AG09309 (cell line): ENCODE data around the gene PLEKHA5.
A peak's percentile ranks its signal among the peaks of the same experiment; 100 is the strongest.

ENCODE experiments used
- DNase-seq: peaks from one replicate; pipeline ENCODE4 v3.0.0-alpha.2; 2010; ENCODE audit warnings: low read depth
- H3K4me3 ChIP-seq: 2 replicates; pipeline ENCODE4 v1.5.1; 2011; ENCODE audit warnings: mild to moderate bottlenecking, low read depth, low read length, moderate library complexity; ENCODE audit not compliant: control insufficient read depth
- TF ChIP-seq, protein P1 (sequence below): IDR thresholded peaks from 2 replicates; pipeline ENCODE4 v1.5.1; 2011; ENCODE audit warnings: mild to moderate bottlenecking, low read depth, low read length, inconsistent platforms; ENCODE audit not compliant: insufficient read depth, control insufficient read depth; ENCODE audit errors: missing control alignments

PLEKHA5 gene

DNA sequence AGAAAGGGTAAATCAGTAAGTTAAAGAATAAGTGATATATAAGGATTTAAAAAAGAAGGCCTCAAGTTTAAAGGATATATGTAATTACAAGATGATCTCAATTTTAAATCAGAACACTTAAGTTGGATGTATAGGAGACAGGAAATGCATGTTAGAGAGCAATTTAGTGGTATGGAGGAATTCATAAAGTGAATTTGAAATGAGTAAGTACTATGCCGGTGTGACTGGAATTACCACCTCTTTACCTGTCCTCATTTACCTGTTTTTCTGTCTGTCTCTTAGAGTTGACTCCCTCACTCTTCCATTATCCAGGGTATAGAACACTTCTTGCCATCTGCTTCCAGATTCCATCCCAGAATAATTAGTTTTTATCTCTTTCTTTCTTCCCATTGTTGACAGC lies 73.5 kb downstream of the PLEKHA5 start:
- no peak for DNase-seq
- H3K4me3 ChIP-seq: no peak overlapping the region
- TF ChIP-seq, protein P1, sequence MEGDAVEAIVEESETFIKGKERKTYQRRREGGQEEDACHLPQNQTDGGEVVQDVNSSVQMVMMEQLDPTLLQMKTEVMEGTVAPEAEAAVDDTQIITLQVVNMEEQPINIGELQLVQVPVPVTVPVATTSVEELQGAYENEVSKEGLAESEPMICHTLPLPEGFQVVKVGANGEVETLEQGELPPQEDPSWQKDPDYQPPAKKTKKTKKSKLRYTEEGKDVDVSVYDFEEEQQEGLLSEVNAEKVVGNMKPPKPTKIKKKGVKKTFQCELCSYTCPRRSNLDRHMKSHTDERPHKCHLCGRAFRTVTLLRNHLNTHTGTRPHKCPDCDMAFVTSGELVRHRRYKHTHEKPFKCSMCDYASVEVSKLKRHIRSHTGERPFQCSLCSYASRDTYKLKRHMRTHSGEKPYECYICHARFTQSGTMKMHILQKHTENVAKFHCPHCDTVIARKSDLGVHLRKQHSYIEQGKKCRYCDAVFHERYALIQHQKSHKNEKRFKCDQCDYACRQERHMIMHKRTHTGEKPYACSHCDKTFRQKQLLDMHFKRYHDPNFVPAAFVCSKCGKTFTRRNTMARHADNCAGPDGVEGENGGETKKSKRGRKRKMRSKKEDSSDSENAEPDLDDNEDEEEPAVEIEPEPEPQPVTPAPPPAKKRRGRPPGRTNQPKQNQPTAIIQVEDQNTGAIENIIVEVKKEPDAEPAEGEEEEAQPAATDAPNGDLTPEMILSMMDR: no peak

DNA sequence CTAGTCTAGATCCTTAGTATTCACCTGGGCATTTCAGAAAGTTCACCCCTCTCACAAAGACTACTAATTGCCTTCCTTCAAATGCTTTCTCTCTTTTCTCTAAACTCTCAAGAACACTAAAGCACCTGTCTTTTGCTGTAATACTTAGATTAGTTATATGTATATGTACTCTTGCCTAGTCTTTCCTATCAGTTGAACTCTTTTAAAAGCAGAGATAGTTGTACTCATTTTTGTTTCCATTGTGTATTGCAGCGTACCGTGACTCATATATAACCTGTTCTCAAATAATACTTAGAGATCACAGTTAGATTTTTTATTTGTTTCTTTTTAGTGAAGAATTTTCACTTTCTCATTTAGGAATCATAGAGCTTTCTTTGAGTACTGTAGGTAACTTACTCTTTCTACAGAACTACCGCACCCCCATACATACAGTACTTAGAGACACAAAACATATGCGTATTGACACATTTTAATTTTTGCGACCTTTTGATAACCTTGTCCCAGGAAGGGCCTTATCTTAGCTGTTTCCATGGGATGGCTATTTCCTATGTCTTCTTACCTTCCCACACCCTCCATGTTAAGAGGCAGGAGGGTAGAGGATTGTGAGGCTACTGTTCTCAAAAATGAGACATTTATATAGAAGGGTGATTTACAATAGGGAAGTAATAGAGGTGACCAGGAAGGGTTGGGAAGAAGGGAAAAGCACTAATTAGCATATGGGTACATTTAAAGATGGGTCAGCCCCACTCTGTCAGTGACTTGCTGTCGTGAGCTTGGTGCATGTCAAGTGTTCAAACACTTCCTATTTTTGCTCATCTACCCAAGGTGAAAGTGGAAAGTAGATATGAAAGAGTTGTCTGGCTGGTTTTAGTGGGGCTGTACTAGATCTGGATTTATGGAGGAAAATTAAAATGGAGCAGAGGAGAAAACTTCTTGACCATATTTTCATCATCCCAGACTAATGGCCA lies 74.3 kb downstream of the PLEKHA5 start:
- DNase-seq: no peak
- H3K4me3 ChIP-seq: no peak overlapping the region
- TF ChIP-seq, protein P1: no peak

DNA sequence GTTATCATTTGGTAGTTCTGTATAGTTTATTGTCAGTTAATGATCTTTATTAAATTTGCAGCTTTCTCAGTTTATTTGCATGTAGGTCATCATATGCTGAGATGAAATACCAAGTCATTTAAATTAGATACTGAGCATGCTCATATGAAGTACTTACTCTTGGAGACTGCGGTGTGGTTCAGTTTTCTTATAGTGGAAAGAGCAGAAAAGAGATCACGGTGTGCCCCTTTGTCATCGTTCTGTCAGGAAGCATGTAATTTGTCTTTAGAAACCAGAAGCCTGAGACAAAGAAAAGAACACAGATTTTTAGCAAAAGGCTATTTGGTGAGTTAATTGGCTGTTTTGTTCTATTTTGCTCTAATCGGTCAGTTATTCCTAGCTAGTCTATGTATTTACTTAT lies 75.6 kb downstream of the PLEKHA5 start:
- DNase-seq: no peak
- TF ChIP-seq, protein P1: no peak
- H3K4me3 ChIP-seq: peak overlapping the region; percentile 4; the same call in 1 of the 2 replicates

DNA sequence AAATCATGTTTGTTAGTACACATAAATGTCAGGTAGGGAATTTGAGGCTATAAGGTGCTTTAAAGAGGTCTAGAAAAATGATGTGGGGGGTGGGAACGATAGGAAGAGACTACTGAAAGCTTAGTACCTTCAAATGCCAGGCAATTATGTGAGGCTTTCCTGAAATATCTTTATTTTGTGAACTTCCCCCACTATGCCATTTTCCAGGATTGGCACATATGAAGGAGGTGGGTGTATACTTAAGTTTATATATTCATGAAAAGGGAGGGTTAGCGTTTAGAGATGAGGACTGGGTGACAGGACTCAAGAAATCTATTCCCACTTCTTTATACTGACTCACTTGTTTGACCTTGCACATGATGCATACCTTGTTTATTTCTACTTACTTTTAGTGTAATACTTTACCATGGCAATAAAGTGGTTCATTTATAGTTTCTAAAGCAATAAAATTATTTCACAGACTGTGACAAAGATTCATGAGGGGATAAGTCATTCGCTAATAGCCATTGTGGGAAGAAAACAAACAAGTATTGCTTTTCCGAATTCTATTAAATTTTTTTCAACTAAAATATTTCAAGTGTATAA lies 77.1 kb downstream of the PLEKHA5 start:
- DNase-seq: no peak
- TF ChIP-seq, protein P1: no peak
- H3K4me3 ChIP-seq: no peak overlapping the region

DNA sequence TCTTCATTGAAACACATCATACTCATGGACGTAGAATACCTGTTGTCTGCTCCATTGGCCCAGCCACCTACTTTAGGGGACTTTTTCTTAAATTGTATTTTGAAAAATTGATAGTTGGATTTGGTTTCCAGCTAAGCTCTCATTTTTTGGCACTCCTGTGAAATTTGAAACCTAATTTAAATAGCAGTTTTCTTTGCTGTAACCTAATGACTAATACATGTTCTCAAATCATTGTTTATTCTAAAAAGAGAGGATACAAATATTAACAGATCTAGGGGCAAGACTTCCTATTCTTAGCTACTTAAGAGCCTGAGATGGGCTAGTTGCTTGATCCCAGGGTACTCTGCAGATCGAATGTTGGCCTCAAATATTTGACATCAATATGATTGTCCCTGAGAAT lies 78.9 kb downstream of the PLEKHA5 start:
- TF ChIP-seq, protein P1: no peak
- DNase-seq: no peak
- no peak overlapping the region for H3K4me3 ChIP-seq

DNA sequence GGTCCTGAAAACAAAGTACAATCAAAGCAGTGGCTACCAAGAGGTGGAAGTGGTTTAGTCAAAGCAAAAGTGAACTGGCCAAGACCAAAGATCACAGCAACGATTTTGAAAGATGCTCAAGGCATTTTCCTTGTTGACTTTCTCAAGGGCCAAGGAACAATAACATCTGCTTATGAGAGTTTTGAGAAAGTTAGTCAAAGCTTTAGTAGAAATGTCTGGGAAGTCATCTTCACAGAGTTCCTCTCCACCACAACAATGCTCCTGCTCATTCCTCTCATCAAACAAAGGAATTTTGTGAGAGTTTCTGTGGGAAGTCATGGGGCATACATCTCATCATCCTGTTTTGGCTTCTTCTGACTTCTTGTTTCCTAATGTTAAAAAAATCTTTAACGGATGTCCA lies 80.1 kb downstream of the PLEKHA5 start:
- TF ChIP-seq, protein P1: no peak
- no peak for DNase-seq
- no peak overlapping the region for H3K4me3 ChIP-seq
